AG09319 (cell line): ENCODE results near the gene GDF15.

Experiments
- DNase-seq: peaks from one replicate; pipeline ENCODE4 v3.0.0-alpha.2; 2010; ENCODE audit warnings: low read depth; ENCODE audit errors: extremely low read depth
- TF ChIP-seq, protein P1 (sequence below): IDR thresholded peaks from 2 replicates; pipeline ENCODE4 v1.5.1; 2011; ENCODE audit warnings: low read depth, mild to moderate bottlenecking, inconsistent platforms, low read length, moderate library complexity

GDF15 gene

DNA sequence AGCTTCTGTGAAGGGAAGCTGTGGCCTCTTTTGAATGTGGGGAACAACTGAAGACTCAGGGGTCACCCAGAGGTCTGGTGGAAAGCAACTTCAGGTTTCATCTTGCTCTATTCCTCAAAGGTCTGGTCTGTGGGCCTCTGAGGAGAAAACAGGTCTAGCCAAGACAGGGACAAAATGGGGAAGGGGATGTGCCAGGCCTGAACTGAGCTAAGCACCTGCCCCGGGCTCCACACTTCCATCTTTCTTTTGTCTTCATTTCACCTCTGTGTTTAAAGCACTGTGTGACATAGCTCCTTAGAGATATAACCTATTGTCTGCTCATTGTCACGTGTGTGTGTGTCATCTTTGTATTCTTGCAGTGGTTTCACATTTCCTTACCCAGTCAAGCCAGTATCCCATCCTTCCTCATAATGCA lies 19.9 kb upstream of the GDF15 start:
- TF ChIP-seq, protein P1, sequence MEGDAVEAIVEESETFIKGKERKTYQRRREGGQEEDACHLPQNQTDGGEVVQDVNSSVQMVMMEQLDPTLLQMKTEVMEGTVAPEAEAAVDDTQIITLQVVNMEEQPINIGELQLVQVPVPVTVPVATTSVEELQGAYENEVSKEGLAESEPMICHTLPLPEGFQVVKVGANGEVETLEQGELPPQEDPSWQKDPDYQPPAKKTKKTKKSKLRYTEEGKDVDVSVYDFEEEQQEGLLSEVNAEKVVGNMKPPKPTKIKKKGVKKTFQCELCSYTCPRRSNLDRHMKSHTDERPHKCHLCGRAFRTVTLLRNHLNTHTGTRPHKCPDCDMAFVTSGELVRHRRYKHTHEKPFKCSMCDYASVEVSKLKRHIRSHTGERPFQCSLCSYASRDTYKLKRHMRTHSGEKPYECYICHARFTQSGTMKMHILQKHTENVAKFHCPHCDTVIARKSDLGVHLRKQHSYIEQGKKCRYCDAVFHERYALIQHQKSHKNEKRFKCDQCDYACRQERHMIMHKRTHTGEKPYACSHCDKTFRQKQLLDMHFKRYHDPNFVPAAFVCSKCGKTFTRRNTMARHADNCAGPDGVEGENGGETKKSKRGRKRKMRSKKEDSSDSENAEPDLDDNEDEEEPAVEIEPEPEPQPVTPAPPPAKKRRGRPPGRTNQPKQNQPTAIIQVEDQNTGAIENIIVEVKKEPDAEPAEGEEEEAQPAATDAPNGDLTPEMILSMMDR = no peak
- no peak for DNase-seq

DNA sequence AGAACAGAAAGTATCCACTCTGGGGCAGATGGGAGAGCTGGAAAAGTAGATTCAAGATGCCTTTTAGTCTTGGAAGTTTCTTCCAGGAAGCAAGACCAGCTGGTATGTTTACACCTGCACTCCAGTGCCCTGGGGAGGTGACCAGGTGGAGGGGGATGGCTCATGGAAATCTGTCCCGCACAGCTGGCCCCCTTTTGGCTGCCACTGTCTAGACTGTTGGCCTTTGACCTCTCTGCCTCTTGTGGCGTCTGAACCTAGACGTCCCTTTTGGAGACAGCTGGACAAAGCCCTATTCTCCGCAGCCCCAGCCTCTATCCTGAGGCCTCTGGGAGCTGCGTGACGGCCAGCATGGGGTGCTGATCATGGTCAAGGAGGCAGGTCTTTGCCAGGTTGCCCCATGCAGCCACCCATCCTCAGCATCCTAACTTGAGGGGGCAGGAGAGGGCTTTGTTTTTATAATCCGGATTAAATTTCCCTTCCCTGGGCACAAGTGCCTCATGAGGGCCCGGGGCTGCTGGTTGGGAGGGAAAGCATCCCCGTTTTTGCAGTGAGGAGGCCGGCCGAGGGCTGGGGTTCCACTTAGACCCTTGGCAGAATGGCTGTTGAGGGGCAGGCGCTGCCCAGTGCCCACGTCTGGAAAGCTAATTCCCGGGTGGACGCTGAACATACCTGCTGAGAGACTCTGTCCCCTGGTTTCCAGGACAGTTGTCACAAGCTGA lies 17.3 kb upstream of the GDF15 start:
- TF ChIP-seq, protein P1 = no peak
- DNase-seq = no peak

DNA sequence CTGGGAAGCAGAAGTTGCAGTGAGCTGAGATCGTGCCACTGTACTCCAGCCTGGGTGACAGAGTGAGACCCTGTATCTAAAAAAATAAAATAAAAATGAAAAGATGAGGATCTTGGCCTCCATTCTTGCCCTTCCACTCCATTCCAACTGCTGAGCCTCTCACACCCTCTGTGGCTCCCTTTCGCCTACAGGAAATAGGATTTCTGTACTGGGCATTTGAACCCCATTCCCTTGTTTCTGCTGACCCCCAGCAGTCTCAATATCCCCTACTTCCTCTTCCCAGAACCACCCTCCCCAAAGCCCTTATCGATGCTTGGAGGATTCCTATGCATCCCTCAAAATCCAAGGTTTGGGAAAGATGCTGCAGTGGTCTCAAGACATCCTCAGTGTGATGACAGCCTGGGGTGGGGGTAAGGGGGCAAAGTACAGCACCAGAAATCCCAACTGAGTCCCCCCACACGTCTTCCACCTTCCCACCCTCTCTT lies 12.5 kb upstream of the GDF15 start:
- no peak for DNase-seq
- TF ChIP-seq, protein P1 = no peak

DNA sequence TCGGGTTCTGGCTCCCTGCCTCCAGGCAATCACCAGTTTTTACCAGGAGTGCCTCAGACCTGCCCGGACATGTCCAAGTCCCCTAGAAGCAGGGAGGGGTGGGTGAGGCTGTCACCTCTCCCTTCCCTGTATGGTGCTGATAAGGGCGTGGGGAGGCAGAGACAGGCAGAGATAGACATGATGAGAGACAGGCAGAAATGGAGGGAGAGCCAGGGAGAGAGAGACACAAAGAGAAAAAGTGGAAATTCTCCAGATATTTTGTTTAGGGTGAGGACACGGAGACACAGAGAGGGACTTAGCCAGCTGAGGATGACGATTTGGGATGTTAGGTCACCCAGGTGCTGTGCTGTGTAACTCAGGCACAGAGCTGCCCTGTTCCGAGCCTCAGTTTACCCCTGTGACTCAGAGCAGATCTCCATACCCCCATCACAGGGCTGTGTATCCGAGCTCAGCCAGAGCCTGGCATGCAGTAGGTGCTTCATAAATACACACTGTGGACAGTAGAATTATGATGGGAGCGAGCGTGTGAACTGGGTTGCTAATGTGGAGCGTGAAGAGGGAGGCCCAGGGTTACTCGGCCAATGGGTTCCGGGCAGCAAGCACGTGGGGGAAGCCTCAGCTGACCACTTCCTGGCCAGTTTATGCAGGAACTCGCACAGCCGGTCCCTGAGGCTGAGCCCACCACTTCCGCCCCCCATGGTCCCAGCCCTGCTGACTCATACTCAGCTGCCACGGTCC lies 11.9 kb upstream of the GDF15 start:
- TF ChIP-seq, protein P1 = no peak
- peak; percentile 82 for DNase-seq

DNA sequence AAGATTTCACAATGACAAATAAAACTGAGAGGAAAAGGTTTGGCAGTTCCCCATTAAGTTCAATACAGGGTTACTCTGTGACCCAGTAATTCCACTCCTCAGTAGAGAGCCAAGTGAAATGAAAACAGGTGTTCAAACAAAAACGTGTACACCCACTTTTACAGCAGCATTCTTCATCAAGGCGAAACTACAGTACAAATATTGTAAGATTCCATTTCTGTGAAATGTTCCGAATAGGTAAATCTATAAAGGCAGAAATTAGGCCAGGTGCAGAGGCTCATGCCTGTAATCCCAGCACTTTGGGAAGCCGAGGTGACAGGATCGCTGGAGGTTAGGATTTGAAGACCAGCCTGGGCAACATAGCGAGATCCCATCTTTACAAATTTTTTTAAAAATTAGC lies 8.9 kb upstream of the GDF15 start:
- DNase-seq = no peak
- TF ChIP-seq, protein P1 = no peak

DNA sequence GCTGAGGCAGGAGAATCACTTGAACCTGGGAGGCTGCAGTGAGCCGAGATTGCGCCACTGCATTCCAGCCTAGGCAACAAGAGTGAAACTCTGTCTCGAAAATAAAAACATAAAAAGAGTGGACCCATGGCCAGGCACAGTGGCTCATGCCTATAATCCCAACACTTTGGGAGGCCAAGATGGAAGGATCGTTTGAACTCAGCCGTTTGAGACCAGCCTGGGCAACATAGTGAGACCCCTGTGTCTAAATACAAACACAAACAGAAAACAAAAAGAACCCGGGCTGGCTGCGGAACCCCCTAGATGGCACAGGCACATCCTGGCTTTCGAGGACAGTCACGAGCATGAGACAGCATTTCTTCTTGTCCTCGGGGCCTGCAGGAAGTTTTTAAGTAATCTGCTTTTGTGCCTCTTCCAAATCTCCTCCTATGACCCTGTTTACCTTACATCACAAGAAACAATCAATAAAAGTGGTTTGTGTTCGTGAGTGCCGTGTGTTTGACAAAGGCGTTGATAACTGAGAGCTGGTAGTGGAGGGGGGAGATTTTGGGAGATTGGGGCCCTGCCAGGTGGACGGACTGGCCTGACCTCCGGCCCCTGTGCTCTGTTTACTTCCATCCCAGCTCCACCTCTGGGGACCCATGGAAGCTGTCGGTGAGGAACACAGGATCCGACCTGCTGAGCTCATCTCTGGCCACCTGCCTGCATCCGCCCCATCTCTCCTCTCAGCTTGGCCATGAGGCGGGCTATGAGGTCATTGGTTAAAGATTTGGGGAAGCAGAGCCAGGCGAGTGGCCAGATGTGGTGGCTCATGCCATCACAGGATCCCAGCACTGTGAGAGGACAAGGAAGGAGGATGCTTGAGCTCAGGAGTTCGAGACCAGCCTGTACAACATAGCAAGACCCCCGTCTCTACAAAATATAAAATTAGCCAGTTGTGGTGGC lies 5.9 kb upstream of the GDF15 start:
- TF ChIP-seq, protein P1 = no peak
- DNase-seq = peak; percentile 84
